Stomach (tissue), 4 donors: ENCODE measurements around the gene ZFHX2.

Source experiments
- CTCF ChIP-seq, 7 experiments: fragments of 450-650 bp in 4 of 7; fragments of 200-600 bp in 3 of 7; sonication (generic) in 3 of 7; IDR thresholded peaks; one replicate each; pipeline ENCODE4 v1.5.1; 2016 to 2019; ENCODE audit warnings: antibody characterized with exemption in 7 of 7, control low read depth in 2 of 7, mild to moderate bottlenecking in 1 of 7
- POLR2AphosphoS5 ChIP-seq, 3 donors: sonication (generic); formaldehyde crosslinking; IDR thresholded peaks; one replicate each; pipeline ENCODE4 v1.6.1; 2016; ENCODE audit warnings: antibody characterized with exemption in 3 of 3

DNA sequence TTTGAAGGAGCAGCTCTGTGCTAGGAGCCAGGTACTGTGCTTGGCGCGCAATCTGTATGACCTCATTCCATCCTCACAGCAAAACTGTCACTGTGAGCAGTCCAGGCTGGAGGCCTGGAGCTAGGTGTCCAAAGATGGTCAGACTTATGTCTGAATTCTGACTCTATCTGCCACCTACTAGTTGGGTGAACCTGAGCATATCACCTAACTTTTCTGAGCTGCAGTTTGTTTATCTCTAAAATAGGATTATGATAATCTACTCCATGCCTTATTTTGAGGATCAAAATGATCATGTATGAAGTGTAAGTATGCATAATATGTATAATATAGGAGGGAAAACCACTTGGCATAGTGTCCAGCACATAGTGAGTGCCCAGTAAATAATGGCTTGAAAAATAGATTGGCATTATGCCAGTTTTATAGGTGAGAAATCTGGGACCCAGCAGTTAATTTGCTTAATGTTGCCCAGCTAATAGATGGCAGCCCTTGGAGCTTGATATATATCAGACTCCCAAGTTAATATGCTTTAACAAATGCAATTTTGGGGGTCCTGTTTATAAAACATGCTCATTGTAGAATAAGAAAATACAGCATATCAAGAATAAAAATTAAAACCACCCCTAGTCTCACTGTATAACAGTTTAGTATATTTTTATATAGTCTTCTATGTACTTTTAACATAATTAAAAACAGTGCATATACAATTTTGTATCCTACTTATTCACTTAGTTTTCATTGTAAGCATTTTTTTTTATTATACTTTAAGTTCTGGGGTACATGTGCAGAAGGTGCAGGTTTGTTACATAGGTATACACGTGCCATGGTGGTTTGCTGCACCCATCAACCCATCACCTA, 31.6 kb upstream of the ZFHX2 start:
- no peak for TF ChIP-seq CTCF (IDR thresholded peaks at IDR 0.05)
- TF ChIP-seq POLR2AphosphoS5 (IDR thresholded peaks at IDR 0.05) = no peak
